ENCODE results near the gene PROZ. TPM values are rescaled to one million over a fixed set of nuclear protein-coding genes. Genes with fewer than 3 reads are reported as not detected.

The PROZ gene
- total RNA-seq, 1 donor from 2014 or later, result not detected

- peak; percentile 50 for FAIRE-seq
- peaks cover 25% of the 10 kb centered on the region for H3K36me3 ChIP-seq (ENCODE audit: control insufficient read depth, insufficient read depth, low read length)
- no peaks in the 10 kb centered on the region for H3K27me3 ChIP-seq (ENCODE audit: control insufficient read depth, insufficient read depth, low read length)
These were observed 62.4 kb downstream of the PROZ start for GRCh38 chr13:113220877-113221276.

More at GRCh38 chr13:113220877-113221276, 62.4 kb downstream of the PROZ start:
- DNase-seq (ENCODE audit: low read depth), result no peak
- H3K4me3 ChIP-seq (ENCODE audit: low read depth, low read length), result no peak overlapping the region
- no peak for TF ChIP-seq CTCF (IDR thresholded peaks at IDR 0.05; ENCODE audit: insufficient read depth, low read length, severe bottlenecking)

Other genes starting within 250 kb of the PROZ start
- gene MCF2L, start 189.4 kb upstream of the PROZ start, total RNA-seq, result under 0.01 TPM in 2 replicates
- not detected in 2 replicates for gene F7, start 52.9 kb upstream of the PROZ start, total RNA-seq
- gene F10, start 35.8 kb upstream of the PROZ start, total RNA-seq, result 0.26 TPM in 1 of 2 replicates, not detected in the other
- 55.3 and 61.1 TPM in 2 replicates for gene PCID2, start 50.0 kb downstream of the PROZ start, total RNA-seq
- 84.0 and 104 TPM in 2 replicates for gene CUL4A, start 51.0 kb downstream of the PROZ start, total RNA-seq
- gene LAMP1, start 138.6 kb downstream of the PROZ start, total RNA-seq, result 267 and 286 TPM in 2 replicates
- 7.6 and 9.3 TPM in 2 replicates for gene GRTP1, start 205.5 kb downstream of the PROZ start, total RNA-seq

Data from bronchial epithelial cell (primary cell).